ENCODE measurements around the gene FES.

FES gene

GRCh38 chr15:90933301-90933700, 49.0 kb downstream of the FES start:
- no peak for DNase-seq

- DNase-seq, result peak; percentile 94
These were observed 50.1 kb downstream of the FES start for GRCh38 chr15:90934256-90934948.

GRCh38 chr15:90934949-90935751, 50.8 kb downstream of the FES start, which contains the start of gene UNC45A:
Gene UNC45A (plus strand): TSS chr15:90935285. CDS start chr15:90935325, 40 bp downstream.
- DNase-seq, result peak; percentile 98

- DNase-seq, result no peak
These were observed 52.5 kb downstream of the FES start for GRCh38 chr15:90936823-90937222.

GRCh38 chr15:90938261-90938660, 54.0 kb downstream of the FES start:
- no peak for DNase-seq

GRCh38 chr15:90939756-90940155, 55.5 kb downstream of the FES start:
- no peak for DNase-seq

GRCh38 chr15:90941038-90941437, 56.7 kb downstream of the FES start:
- DNase-seq, result no peak

GRCh38 chr15:90942354-90943120, 58.2 kb downstream of the FES start:
- no peak for DNase-seq

- no peak for DNase-seq
These were observed 60.8 kb downstream of the FES start for GRCh38 chr15:90945091-90945490.

Measured in stimulated activated CD4-positive, alpha-beta T cell treated with anti-CD3 and anti-CD28 coated beads, Interleukin-15, amount 100 ng/mL, for 24 hours (primary cell).